Measurements from ENCODE around the gene DCXR.

DCXR gene

DNA sequence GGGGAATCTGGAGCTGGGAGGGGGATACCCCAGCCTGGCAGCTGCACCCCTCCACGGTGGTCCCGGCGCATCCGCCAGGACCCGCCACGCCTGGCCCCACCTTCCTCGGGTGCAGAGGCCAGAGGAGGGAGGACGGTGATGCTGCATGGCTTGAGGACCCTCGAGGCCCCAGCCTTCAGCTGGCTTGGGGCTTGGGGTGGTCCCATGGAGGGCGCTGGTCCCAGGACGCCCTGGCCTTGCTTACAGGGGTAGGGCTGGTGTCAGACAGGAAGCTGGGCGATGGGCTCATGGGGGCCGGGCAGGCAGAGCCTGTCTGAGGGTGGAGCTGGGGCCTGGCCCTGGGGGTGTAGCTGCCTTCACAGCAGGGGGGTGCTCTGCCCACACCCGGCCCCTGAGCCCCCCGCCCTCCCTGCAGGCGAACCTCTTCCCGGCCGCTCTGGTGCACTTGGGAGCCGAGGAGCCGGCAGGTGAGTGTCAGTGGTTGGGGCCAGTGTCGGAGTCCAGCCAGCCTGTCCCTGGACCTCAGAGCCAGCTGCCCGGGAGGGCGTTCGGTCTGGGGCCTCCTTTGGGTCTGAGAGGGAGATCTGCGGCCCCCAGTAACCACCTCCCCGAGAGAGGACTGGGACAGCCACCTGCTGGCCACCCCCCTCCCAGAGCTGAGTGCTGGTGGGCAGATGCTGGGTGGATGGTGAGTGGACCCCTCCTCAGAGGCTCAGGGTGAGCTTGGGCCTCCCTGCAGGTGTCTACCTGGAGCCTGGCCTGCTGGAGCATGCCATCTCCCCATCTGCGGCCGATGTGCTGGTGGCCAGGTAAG lies 21.2 kb downstream of the DCXR start:
- Histone ChIP-seq H3K4me3 (ENCODE audit: low read depth, low read length) (no peak overlapping the region), H3K36me3 (ENCODE audit: control insufficient read depth in 2 of 2, insufficient read depth in 1 of 2, low read length in 2 of 2) (peaks cover 0 to 25% of the 10 kb centered on the region in 2 experiments; a peak in 1 of 3 replicates), H3K9me3 (ENCODE audit: control insufficient read depth, insufficient read depth, low read depth, low read length) (no peaks in the 10 kb centered on the region), H3K27ac (ENCODE audit: extremely low read depth, low read depth, low read length) (no peak overlapping the region), H3K4me1 (ENCODE audit: control insufficient read depth, insufficient read depth, low read length) (no peaks in the 10 kb centered on the region; the same call in 1 of the 2 replicates)
- CTCF ChIA-PET, result interaction anchor here (0.6 to 1.6 kb wide), 3 partner anchors 14 to 56 kb away, joined by 3 to 6 read pairs (median 5); no protein-coding TSS in a partner anchor
- no peak for TF ChIP-seq ZEB2 (tag by site-specific recombination; IDR thresholded peaks at IDR 0.05)
- no peak for TF ChIP-seq REST (tag by site-specific recombination; IDR thresholded peaks at IDR 0.05)
- TF ChIP-seq HOXD13 (CRISPR knock-in tag; IDR thresholded peaks at IDR 0.05; ENCODE audit: borderline replicate concordance), result no peak
- TF ChIP-seq ZNF19 (tag by site-specific recombination; IDR thresholded peaks at IDR 0.05; ENCODE audit: low read depth), result no peak
- peak; percentile 20; the same call in 1 of the 2 replicates for TF ChIP-seq GLIS1 (tag by site-specific recombination; IDR thresholded peaks at IDR 0.05)
- no peak for TF ChIP-seq KLF7 (tag by site-specific recombination; IDR thresholded peaks at IDR 0.05; ENCODE audit: borderline replicate concordance)
- TF ChIP-seq, protein P1, sequence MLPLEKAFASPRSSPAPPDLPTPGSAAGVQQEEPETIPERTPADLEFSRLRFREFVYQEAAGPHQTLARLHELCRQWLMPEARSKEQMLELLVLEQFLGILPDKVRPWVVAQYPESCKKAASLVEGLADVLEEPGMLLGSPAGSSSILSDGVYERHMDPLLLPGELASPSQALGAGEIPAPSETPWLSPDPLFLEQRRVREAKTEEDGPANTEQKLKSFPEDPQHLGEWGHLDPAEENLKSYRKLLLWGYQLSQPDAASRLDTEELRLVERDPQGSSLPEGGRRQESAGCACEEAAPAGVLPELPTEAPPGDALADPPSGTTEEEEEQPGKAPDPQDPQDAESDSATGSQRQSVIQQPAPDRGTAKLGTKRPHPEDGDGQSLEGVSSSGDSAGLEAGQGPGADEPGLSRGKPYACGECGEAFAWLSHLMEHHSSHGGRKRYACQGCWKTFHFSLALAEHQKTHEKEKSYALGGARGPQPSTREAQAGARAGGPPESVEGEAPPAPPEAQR (tag by site-specific recombination; IDR thresholded peaks at IDR 0.05), result no peak
- TF ChIP-seq, protein P2, sequence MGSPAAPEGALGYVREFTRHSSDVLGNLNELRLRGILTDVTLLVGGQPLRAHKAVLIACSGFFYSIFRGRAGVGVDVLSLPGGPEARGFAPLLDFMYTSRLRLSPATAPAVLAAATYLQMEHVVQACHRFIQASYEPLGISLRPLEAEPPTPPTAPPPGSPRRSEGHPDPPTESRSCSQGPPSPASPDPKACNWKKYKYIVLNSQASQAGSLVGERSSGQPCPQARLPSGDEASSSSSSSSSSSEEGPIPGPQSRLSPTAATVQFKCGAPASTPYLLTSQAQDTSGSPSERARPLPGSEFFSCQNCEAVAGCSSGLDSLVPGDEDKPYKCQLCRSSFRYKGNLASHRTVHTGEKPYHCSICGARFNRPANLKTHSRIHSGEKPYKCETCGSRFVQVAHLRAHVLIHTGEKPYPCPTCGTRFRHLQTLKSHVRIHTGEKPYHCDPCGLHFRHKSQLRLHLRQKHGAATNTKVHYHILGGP (tag by site-specific recombination; IDR thresholded peaks at IDR 0.05), result no peak
- no peak for TF ChIP-seq ZNF610 (tag by site-specific recombination; IDR thresholded peaks at IDR 0.05; ENCODE audit: borderline replicate concordance)
- TF ChIP-seq, protein P3, sequence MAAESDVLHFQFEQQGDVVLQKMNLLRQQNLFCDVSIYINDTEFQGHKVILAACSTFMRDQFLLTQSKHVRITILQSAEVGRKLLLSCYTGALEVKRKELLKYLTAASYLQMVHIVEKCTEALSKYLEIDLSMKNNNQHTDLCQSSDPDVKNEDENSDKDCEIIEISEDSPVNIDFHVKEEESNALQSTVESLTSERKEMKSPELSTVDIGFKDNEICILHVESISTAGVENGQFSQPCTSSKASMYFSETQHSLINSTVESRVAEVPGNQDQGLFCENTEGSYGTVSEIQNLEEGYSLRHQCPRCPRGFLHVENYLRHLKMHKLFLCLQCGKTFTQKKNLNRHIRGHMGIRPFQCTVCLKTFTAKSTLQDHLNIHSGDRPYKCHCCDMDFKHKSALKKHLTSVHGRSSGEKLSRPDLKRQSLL (tag by site-specific recombination; IDR thresholded peaks at IDR 0.05), result no peak
- TF ChIP-seq, protein P4, sequence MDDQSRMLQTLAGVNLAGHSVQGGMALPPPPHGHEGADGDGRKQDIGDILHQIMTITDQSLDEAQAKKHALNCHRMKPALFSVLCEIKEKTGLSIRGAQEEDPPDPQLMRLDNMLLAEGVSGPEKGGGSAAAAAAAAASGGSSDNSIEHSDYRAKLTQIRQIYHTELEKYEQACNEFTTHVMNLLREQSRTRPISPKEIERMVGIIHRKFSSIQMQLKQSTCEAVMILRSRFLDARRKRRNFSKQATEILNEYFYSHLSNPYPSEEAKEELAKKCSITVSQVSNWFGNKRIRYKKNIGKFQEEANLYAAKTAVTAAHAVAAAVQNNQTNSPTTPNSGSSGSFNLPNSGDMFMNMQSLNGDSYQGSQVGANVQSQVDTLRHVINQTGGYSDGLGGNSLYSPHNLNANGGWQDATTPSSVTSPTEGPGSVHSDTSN (CRISPR knock-in tag; IDR thresholded peaks at IDR 0.05), result no peak
- TF ChIP-seq GLIS2 (tag by site-specific recombination; IDR thresholded peaks at IDR 0.05), result peak; percentile 38
- peak; percentile 14; the same call in 1 of the 2 replicates for TF ChIP-seq KLF8 (tag by site-specific recombination; IDR thresholded peaks at IDR 0.05)
- TF ChIP-seq ZNF626 (tag by site-specific recombination; IDR thresholded peaks at IDR 0.05), result no peak
- no peak for TF ChIP-seq ZNF449 (tag by site-specific recombination; IDR thresholded peaks at IDR 0.05)
- no peak for TF ChIP-seq ZNF664 (tag by site-specific recombination; IDR thresholded peaks at IDR 0.05)
- no peak for TF ChIP-seq KLF9 (tag by site-specific recombination; IDR thresholded peaks at IDR 0.05; ENCODE audit: low read depth)
- TF ChIP-seq KLF1 (tag by site-specific recombination; IDR thresholded peaks at IDR 0.05), result peak; percentile 77
- POLR2A ChIA-PET, result interaction anchor here (0.6 to 4.7 kb wide), 4 partner anchors 12 to 288 kb away, joined by 3 to 13 read pairs (median 6); partner anchors contain the start of gene DCXR
